ENCODE results near the gene TMEM203. TPM values are rescaled to one million over a fixed set of nuclear protein-coding genes. Genes with fewer than 3 reads are reported as not detected.

Gene TMEM203
- total and polyA plus RNA-seq, 2 of the 13 experiments (the other 11 are each of a cell fraction or from before 2014, with no cell fraction given): 23.4 to 36.7 TPM

- 0 out of 2 replicates have a peak, but pooled peaks have one; percentile 14 for TF ChIP-seq ZNF629 (CRISPR knock-in tag; conservative IDR thresholded peaks at IDR 0.05)
- TF ChIP-seq, protein P1, sequence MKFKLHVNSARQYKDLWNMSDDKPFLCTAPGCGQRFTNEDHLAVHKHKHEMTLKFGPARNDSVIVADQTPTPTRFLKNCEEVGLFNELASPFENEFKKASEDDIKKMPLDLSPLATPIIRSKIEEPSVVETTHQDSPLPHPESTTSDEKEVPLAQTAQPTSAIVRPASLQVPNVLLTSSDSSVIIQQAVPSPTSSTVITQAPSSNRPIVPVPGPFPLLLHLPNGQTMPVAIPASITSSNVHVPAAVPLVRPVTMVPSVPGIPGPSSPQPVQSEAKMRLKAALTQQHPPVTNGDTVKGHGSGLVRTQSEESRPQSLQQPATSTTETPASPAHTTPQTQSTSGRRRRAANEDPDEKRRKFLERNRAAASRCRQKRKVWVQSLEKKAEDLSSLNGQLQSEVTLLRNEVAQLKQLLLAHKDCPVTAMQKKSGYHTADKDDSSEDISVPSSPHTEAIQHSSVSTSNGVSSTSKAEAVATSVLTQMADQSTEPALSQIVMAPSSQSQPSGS (CRISPR knock-in tag; IDR thresholded peaks at IDR 0.05): no peak; the same call in 1 of the 2 replicates
- no peak for TF ChIP-seq ATF3 (CRISPR knock-in tag; IDR thresholded peaks at IDR 0.05)
- TF ChIP-seq HDAC2 (CRISPR knock-in tag; IDR thresholded peaks at IDR 0.05): no peak; the same call in 1 of the 2 replicates
- TF ChIP-seq ETV5 (CRISPR knock-in tag; IDR thresholded peaks at IDR 0.05; ENCODE audit: borderline replicate concordance): peak; percentile 40; the same call in 1 of the 2 replicates
- TF ChIP-seq AKAP8 (CRISPR knock-in tag; IDR thresholded peaks at IDR 0.05): peak; percentile 75; the same call in 1 of the 2 replicates
- TF ChIP-seq, protein P2, sequence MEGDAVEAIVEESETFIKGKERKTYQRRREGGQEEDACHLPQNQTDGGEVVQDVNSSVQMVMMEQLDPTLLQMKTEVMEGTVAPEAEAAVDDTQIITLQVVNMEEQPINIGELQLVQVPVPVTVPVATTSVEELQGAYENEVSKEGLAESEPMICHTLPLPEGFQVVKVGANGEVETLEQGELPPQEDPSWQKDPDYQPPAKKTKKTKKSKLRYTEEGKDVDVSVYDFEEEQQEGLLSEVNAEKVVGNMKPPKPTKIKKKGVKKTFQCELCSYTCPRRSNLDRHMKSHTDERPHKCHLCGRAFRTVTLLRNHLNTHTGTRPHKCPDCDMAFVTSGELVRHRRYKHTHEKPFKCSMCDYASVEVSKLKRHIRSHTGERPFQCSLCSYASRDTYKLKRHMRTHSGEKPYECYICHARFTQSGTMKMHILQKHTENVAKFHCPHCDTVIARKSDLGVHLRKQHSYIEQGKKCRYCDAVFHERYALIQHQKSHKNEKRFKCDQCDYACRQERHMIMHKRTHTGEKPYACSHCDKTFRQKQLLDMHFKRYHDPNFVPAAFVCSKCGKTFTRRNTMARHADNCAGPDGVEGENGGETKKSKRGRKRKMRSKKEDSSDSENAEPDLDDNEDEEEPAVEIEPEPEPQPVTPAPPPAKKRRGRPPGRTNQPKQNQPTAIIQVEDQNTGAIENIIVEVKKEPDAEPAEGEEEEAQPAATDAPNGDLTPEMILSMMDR (CRISPR knock-in tag; IDR thresholded peaks at IDR 0.05): 0 out of 2 replicates have a peak, but pooled peaks have one; percentile 10
- TF ChIP-seq ZNF335 (CRISPR knock-in tag; IDR thresholded peaks at IDR 0.05): 0 out of 2 replicates have a peak, but pooled peaks have one; percentile 53
- no peak for TF ChIP-seq ZNF607 (CRISPR knock-in tag; IDR thresholded peaks at IDR 0.05; ENCODE audit: borderline replicate concordance)
- TF ChIP-seq ZNF446 (CRISPR knock-in tag; IDR thresholded peaks at IDR 0.05): peak; percentile 50; the same call in 1 of the 2 replicates
- no peak for TF ChIP-seq SATB2 (CRISPR knock-in tag; IDR thresholded peaks at IDR 0.05)
- no peak for TF ChIP-seq ZNF740 (CRISPR knock-in tag; IDR thresholded peaks at IDR 0.05)
- TF ChIP-seq, protein P3, sequence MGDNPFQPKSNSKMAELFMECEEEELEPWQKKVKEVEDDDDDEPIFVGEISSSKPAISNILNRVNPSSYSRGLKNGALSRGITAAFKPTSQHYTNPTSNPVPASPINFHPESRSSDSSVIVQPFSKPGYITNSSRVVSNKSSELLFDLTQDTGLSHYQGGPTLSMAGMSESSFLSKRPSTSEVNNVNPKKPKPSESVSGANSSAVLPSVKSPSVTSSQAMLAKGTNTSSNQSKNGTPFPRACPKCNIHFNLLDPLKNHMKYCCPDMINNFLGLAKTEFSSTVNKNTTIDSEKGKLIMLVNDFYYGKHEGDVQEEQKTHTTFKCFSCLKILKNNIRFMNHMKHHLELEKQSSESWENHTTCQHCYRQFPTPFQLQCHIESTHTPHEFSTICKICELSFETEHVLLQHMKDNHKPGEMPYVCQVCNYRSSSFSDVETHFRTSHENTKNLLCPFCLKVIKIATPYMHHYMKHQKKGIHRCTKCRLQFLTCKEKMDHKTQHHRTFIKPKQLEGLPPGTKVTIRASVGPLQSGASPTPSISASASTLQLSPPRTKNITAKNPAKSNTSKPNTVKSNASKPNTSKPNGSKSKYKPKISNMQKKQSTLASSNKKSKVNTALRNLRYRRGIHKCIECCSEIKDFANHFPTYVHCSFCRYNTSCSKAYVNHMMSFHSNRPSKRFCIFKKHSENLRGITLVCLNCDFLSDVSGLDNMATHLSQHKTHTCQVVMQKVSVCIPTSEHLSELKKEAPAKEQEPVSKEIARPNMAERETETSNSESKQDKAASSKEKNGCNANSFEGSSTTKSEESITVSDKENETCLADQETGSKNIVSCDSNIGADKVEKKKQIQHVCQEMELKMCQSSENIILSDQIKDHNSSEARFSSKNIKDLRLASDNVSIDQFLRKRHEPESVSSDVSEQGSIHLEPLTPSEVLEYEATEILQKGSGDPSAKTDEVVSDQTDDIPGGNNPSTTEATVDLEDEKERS (CRISPR knock-in tag; IDR thresholded peaks at IDR 0.05): no peak
- TF ChIP-seq RFXAP (CRISPR knock-in tag; IDR thresholded peaks at IDR 0.05; ENCODE audit: borderline replicate concordance): peak; percentile 44; the same call in 1 of the 2 replicates
- no peak for TF ChIP-seq ZNF781 (CRISPR knock-in tag; IDR thresholded peaks at IDR 0.05; ENCODE audit: borderline replicate concordance, not compliant biosample characterization)
- no peak for TF ChIP-seq MAZ (IDR thresholded peaks at IDR 0.05; ENCODE audit: borderline replicate concordance, low read depth, low read length)
- peak; percentile 10; the same call in 1 of the 2 replicates for TF ChIP-seq MAZ (CRISPR knock-in tag; IDR thresholded peaks at IDR 0.05; ENCODE audit: low read depth)
- TF ChIP-seq, protein P4, sequence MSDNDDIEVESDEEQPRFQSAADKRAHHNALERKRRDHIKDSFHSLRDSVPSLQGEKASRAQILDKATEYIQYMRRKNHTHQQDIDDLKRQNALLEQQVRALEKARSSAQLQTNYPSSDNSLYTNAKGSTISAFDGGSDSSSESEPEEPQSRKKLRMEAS (IDR thresholded peaks at IDR 0.05): no peak
- no peak for TF ChIP-seq ZFP41 (CRISPR knock-in tag; IDR thresholded peaks at IDR 0.05; ENCODE audit: borderline replicate concordance)
- peak; percentile 93 for TF ChIP-seq AGO1 (IDR thresholded peaks at IDR 0.05; ENCODE audit: low read depth, low read length, poor library complexity, severe bottlenecking)
- TF ChIP-seq ZNF788 (CRISPR knock-in tag; IDR thresholded peaks at IDR 0.05; ENCODE audit: borderline replicate concordance): peak; percentile 51
Measured at GRCh38 chr9:137228968-137229896, 23.8 kb upstream of the TMEM203 start (continued).
